ENCODE measurements around the gene TNRC6C. TPM values are rescaled to one million over a fixed set of nuclear protein-coding genes. Genes with fewer than 3 reads are reported as not detected.
"Not testable (repeated sequence)": the region's sequence is repeated elsewhere in the genome, so short reads cannot be mapped to it uniquely, and the experiment has no call there.

Gene TNRC6C
- total RNA-seq, 1 donor from 2014 or later, result 20.9 TPM

- DNase-seq, result no peak
Measured at GRCh38 chr17:78138204-78139060, 179.9 kb downstream of the TNRC6C start.

DNA sequence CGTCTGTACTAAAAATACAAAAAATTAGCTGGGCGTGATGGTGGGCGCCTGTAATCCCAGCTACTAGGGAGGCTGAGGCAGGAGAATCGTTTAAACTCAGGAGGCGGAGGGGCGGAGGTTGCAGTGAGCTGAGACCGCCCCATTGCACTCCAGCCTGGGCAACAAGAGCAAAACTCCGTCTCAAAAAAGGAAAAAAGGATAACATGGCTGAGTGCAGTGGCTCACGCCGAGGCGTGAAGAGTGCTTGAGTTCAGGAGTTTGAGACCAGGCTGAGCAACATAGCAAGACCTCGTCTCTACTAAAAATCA, 181.3 kb downstream of the TNRC6C start:
- DNase-seq, result not testable (repeated sequence)

- peak; percentile 83 for DNase-seq
Measured at GRCh38 chr17:78140169-78141051, 181.9 kb downstream of the TNRC6C start.

GRCh38 chr17:78141437-78142118, 183.1 kb downstream of the TNRC6C start:
- DNase-seq, result no peak

- no peak for DNase-seq
Measured at GRCh38 chr17:78142119-78142861, 183.8 kb downstream of the TNRC6C start.

- DNase-seq, result no peak
Measured at GRCh38 chr17:78143214-78144146, 185.0 kb downstream of the TNRC6C start.

DNA sequence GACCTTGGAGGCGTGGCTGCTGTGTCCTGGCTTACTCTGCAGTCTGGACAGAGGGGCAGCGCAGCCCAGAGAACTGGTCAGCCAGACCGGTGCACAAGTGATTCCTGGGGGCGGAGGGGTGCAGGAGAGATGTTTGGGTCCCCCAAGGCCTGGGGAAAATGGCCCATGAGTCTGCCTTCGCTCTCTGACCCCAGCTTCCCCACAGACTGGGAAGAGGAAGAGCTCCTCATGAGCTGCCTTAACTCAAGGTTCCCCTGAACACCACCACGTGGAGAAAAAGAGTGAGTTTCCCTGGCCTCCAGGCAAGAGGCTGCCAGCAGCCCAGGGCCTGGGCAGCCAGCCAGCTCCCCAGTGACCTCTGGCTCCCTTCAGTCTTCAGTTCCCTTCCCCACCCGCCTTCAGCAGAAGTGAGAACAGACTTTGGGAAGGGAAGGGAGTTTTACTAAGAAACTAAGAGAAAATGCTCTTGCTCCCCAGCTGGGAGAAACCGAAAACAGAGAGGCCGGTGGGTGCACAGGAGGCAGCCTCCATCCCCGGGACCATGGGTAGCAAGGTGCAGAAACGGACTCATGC, 185.7 kb downstream of the TNRC6C start:
- DNase-seq, result peak; percentile 84

DNA sequence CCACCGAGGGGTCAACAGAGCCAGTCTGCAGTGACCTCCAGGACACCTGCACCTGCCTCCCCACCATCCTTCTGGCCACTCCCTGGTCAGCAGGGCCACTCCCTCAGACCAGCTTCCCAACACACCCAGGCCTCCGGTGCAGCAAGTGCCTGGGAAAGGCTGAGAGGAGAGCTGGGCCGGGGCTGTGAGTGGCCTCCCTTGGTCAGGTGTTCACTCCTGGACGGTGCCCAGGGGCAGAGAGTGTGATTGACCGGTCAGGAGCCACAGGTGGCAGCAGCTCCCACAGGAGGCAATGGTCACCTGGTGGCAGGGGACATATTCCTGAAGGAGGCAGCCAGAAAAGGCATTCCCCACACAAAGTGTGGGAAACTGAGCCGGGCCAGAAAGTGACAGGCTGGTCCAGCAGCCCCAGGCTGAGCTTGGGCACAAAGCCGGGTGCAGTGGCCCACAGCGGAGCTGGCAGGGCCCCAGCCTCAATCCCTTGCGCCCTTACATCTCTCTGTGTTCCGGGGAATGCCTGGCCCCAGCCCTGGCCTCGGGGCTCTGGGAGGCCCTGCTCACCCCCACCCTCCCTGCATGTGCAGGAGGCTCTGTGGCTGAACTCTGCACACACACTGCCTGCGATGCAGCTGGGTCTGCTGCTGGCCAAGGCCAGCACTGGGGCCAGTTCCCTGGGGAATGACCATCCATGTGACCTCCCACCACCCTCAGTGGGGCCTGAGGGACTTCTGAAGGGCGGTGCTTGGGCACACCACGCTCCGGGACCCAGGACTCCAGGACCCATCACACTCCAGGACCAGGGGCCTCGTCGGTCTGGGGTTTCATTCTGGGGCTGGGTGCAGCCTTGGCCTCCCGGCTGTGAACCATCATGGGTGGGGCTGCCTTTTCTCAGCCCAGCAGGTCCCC, 186.5 kb downstream of the TNRC6C start:
- DNase-seq, result no peak

DNA sequence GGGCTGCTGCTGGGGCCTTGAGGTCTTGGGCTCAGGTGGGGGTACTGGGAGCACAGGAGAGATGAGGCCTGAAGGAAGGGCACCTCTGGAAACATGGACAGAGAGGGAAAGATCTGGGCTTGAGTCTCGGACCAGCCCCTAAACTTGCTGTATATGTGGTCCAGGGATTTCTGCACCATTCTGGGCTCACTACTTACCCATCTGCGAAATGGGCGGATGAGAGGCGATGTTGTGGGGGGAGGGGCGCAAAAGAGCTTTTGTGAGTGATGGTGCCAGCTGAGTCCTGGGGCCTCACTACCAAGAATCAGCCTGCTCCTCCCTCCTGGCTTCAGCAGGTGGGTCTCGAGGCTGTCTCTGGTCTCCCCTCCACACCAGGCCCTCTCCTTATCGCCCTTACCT, 188.0 kb downstream of the TNRC6C start:
- DNase-seq, result no peak

DNA sequence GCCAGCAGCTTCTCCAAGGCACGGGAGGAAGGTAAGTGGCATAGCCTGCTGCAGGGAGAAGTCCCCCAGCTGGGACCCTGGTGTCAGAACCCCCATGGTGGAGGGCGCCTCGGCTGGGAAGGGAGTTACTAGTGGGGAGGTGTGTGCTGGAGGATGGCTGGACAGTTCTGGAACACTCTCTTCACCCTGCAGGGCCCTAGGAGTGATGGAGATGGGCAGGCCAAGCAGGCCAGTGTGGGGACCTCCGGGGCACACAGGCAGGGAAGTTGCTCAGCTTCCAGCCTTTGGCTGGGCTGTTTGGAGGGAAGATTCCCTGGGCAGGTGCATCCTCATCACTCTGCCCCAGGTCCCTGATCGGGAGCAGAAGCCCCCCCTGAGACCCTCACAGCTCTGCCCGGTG, 188.4 kb downstream of the TNRC6C start:
- DNase-seq, result no peak

DNA sequence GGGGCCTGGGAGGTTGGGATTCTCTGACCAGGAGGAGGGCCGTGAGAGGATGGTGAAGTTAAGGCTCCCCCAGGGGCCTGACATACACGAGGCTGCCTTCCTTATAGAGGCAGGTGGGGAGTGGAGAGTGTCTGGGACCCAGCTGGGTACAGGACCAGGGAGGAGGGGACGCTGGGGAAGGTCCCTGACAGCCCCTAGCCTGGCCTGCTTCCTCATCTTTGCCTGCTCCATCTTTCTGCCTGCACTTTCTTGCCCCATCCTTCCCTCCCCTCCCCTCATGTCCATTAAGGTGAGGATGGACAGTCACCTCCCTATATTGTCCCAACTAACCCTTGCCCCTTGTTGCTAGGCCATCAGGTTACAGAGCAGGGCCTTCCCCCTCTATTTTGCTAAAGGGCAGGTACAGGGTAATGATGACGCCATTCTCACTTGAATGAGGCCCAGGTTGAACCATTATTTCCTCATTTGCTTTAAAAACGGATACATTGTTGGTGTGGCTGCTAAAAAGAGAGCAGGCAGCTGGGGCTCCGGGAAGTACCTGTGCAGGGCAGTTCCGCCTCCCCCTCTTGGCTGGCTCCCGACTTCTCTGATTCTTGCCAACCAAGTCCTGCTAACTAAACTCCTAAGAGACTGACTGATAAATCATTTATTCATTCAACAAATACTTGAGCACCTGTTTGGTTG, 189.0 kb downstream of the TNRC6C start:
- no peak for DNase-seq

DNA sequence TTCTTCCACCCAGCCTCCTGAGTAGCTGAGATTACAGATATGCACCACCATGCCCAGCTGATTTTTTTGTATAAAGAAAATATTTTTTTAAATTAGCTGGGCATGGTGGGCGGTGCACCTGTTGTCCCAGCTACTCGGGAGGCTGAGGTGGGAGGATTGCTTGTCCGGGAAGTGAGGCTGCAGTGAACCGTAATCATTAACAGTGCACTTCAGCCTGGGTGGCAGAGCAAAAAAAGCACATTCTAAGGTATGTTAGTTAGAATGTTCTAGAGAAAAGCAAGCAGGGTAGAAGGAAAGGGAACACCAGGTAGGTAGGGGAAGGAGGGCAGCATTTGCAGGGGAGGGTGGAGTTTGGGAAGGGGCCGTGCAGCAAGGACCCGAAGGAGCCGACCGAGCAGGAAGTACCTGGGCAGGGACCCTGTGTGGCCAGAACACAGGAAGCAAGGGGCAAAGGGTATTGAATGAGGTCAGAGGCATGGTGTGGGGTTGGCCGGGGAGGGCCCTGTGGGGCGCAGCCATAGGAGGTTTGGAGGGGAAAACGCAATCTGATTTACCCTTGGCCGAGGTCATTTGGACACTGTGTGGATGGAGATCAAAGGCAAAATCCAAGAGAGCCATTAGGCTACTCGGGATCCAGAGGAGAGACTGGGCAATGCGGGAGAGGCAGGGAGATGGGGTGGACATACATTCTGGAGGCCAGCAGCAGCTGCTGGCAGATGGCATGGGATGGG, 189.9 kb downstream of the TNRC6C start:
- no peak for DNase-seq

GRCh38 chr17:78151514-78152008, 193.1 kb downstream of the TNRC6C start:
- DNase-seq, result no peak

DNA sequence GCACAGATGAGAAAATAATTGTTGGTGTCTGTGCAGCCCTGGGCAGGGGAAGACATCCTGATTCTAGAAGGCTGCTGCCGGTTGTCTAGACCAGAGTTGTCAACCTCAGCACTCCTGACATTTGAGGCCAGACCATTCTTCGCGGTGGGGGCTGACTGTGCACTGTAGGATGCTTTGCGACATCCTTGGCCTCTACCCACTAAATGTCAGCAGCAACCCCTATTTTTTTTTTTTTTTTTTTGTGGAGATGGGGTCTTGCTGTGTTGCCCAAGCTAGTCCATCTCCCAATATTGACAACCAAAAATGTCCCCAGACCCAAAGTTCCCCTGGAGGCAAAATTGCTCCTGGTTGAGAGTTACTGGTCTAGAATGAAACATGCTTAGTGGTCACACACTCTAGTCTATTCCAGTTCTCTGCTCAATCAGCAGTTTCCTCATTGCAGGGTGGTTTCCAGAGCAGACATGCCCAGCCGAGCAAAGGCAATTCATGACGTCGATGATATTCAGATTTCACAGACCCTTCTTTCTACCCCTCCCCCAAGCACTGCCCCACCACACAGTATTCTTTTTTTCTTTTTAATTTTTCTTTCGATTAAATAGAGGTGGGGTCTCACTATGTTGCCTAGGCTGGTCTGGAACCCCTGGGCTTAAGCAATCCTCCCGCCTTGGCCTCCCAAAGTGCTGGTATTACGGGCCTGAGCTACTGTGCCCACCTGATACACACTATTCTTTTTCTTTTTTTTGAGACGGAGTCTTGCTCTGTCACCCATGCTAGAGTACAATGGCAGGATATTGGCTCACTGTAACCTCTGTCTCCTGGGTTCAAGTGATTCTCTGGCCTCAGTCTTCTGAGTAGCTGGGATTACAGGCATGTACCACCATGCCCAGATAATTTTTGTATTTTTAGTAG, 196.7 kb downstream of the TNRC6C start:
- DNase-seq, result no peak

All from tongue (tissue), 2 donors.